Suppressor macrophage (primary cell): ENCODE data around the gene TMEM192.
"Not testable (repeated sequence)": the region's sequence is repeated elsewhere in the genome, so short reads cannot be mapped to it uniquely, and the experiment has no call there.

Experiments
- DNase-seq, 4 experiments: peaks; one replicate each; pipeline ENCODE4 v3.0.0-alpha.2; 2020 to 2022
- total RNA-seq, 17 experiments: gene quantifications; one replicate each; lab custom pipeline; 2026; ENCODE audit warnings: mixed read lengths in 6 of 17, inconsistent platforms in 3 of 17; lab: John Stamatoyannopoulos, UW

TMEM192 gene
- 13.3 to 103 (median 69.4) reads per million in 17 experiments for total RNA-seq

DNA sequence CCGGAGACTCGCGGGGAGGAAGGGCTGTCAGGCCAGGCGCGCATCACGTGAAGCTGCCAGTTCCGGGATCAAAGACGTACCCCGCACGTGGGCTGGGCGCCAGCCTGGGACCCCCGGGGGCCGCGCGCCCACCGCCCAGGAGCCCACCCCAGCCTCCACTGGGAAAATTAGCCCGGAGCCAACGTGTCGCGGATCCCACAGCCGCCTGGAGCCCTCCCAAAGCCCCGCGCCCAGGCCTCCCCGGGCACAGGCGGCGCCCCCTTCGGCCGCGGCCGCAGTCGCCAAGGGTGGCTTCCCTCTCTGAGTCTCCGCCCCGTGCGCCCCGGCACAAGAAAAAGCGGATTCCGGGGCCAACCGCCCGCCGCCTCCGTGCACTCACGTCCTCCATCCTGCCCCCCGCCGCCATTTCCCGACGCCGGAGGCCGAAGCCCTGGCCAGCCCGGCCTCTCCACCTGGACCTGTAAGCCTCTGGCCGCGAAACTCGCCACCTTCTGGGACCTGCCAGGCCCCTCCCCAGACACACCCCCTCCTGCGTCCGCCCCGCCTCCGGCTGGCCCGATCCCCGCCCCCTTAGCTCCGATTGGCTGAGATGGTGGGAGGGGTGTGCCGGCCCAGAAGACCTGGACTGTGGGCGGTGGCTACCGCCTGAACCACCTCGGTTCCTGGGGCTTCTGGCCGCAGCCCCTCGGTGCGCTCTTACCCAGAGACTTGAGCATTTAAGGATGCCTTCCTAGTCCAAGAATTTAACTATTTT lies at the start of gene TMEM192:
Gene TMEM192, minus strand, starts transcription at position 493 of the 754 bp plus-strand sequence. Its CDS starts 87 bp downstream, at position 406.
- DNase-seq = peak; percentile 92 to 96 (median 95)

DNA sequence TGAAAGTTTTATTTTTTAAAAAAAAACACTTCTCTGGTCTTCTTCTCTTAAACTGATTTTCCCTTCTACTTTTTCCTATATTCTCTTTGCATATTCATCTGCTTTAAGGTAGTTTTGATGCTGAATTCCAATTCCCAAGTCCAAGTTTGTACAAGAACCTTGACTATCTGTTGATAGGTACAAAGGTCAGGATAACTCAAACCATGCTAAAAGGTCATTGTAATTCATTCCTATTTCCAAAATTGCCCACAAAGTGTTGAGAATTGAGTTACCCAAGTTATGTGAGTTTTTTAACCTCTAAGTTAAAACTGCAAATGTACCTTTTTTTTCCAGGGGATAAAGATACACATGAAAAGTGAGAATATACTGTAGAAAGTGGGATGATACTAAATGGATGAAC lies 46.1 kb upstream of the TMEM192 start:
- no peak for DNase-seq

DNA sequence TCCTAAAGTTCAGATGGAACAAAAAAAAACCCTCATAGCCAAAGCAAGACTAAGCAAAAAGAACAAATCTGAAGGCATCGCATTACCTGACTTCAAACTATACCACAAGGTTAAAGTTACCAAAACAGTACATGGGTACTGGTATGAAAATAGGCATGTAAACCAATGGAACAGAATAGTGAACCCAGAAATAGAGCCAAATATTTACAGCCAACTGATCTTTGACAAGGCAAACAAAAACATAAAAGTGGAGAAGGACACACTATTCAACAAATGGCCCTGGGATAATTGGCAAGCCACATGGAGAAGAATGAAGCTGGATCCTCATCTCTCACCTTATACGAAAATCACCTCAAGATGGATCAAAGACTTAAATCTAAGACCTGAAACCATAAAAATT lies 44.2 kb upstream of the TMEM192 start:
- DNase-seq = no peak

DNA sequence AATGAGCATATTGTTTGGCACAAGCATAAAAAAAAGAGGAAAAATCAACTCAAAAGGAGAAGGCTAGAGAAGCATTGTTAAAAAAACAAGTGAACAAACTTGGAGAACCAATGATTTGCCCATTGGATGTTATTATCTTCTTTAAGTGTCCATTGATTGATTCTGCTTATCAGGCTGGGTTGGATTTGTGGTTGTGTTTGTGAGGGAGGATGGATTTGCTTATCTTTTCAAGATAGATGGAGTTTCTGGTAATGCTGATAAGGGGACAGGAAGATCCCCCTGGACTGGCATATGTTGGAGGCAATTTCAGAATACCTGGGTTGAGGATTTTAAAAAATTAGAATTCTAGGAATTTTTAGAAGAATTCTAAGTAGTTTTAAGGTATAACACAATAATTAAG lies 41.8 kb upstream of the TMEM192 start:
- no peak for DNase-seq

DNA sequence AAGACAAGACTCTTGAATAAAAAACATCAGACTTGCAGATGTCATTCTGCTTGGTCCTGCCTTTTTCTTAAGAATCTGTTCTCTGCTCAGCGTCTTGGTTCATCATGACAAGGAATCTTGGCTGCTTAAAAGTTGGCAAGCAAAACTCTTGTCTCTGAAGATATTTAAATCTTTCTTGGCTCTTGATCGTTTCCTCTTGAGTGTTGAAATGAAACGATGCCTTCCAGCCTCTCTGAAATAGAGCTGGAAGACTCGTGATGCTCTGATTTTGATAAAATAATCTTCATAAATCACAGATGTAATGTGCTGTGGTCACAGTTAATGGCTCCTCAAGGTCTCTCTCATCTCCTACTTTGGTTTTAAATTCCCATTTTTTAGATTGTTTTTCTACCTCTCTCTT lies 39.9 kb upstream of the TMEM192 start:
- DNase-seq = no peak

DNA sequence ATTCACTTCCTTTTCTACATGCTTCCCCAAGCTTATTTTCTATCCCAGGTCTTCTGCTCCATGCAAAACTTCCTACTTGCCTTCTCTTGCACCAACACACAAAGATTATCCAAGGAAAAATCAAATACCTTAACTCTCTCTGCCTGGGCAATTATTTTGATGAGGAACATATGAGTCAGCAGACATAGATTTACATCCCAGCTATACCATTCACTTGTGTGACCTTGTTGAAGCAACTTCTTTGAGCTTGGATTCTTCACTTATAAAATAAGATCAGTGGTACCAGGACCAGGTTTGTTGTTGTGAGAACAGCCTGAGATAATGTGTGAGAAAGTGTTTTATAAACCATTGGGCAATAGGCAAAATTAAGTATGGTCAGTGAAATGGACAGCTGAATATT lies 39.1 kb upstream of the TMEM192 start:
- DNase-seq = no peak

DNA sequence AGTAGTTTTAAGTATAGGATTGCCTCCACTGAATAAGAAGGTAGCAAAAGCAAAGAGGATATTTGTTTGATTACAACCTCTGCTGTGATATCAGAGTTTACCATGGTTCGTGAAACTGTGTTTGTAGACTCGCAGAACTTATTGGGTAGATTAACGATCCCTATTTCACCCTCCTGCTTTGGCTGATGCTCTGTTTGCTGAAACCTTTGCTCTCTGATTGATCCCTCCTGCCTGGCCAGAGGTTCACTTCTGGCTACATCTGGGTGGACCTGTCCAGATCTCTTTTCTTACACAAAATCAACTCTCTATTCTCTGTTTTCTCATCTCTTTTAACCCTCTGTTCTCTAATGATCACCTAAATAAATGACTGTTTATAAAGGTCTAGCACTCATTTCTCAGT lies 37.9 kb upstream of the TMEM192 start:
- DNase-seq = no peak

DNA sequence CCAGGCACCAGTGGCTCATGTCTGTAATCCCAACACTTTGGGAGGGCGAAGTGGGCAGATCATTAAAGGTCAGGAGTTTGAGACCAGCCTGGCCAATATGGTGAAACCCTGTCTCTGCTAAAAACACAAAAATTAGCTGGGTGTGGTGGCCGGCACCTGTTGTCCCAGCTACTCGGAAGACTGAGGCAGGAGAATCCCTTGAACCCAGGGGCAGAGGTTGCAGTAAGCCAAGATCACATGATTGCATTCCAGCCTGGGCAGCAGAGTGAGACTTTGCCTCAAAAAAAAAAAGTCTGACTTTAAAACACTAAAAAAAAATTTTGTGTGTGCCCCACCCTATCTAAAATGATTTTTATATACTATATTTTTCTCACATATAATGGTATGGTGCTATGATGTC lies 26.2 kb upstream of the TMEM192 start:
- DNase-seq = no peak

DNA sequence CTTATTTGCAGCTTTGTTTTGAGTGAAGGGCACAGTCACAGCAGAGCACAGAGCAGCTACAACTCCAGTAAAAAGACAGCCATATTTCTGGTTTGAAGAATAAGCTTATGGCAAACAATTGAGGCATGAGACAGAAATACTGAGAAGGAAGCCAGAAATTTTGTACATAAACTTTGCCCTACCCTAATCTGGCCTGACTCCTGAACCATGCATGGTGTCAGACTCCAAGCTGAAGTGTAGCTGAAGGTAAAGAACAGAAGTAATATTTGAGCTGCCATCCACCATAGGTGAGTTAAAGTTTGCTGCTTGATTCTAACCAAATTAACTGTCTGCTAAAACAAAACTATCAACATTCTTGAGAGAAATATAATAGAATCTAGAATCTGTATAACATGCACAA lies 24.5 kb upstream of the TMEM192 start:
- DNase-seq = no peak

DNA sequence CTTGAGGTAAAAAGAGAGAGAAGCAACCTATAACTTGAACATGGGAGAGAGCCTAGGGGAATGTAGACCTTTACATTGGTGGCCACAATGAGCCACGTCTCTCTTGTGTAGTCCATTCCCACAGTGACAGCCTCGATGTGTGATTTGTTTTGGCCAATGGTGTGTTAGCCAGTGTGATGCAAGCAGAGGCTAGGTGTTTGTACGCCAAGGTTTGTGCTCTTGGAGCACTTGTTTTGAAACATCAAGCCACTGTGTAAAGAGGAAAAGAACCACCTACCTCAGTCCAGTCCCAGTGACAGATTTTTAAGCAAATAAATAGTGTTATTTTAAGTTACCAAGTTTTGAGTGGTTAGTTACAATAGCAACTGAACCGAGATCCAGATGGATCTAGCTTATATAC lies 23.9 kb upstream of the TMEM192 start:
- DNase-seq = no peak

DNA sequence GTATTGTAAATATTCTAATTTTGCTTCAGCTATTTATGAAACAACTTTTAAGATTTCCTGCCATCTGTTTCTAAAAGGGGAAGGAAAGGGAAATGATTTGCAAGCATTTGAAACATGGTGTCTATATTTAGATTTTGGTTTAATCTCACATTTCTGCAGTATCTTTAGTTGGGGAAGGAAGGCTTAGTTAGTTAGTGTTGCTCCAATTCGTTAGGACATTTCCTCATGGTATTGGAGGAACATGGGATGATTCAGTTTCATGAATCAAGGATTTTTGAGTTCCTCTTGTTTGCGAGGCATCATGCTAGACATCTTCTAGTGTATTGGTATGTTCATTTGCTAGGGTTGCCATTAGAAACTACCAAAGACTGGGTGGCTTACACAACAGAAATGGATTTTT lies 20.5 kb upstream of the TMEM192 start:
- peak; percentile 44 to 91 (median 74) for DNase-seq

DNA sequence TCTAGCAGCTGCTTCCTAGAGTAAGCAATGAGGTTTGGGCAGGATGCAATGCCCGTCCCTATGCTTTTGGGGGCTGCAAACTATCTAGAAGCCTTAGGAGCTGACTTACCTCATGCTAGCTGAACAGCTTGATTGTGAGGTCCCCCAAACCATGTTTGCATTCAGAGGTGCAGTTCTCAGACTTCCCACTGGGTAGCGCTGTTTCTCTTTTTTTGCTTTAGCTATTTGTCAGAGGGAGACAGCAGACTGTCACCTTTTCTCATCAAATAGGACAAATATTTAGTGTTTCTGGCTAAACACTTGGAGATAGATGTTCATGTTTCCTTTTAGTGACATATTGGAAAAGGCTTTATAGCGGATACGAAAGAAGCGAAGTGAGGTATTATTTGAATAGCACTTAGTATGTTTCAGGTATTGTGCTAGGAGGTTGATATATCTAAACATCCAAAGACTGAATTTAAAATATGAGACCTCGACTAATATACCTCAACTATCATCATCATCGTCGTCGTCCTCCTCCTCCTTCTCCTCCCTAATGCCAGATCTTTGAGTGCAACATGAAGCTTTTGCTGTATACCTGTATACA lies 18.7 kb upstream of the TMEM192 start:
- DNase-seq = peak; percentile 78 to 94 (median 84)

DNA sequence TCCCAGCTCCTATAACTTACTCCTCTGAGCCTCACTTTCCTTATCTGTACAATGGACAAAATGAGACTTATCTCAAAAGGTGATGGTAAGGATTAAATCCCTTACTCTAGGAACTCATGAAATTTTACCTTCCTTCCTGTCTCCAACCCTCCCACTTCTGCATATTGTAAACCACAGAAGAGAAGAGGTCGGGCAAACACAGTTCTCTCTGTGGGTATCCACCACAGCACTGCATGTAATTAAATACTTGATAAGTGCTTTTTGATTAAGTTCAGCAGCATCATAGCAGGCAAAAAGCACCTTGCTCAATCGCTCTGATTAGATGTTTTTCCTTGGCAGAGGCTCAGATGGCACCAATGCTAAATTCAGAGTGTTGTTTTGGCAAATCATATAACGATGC lies 17.3 kb upstream of the TMEM192 start:
- DNase-seq = no peak

DNA sequence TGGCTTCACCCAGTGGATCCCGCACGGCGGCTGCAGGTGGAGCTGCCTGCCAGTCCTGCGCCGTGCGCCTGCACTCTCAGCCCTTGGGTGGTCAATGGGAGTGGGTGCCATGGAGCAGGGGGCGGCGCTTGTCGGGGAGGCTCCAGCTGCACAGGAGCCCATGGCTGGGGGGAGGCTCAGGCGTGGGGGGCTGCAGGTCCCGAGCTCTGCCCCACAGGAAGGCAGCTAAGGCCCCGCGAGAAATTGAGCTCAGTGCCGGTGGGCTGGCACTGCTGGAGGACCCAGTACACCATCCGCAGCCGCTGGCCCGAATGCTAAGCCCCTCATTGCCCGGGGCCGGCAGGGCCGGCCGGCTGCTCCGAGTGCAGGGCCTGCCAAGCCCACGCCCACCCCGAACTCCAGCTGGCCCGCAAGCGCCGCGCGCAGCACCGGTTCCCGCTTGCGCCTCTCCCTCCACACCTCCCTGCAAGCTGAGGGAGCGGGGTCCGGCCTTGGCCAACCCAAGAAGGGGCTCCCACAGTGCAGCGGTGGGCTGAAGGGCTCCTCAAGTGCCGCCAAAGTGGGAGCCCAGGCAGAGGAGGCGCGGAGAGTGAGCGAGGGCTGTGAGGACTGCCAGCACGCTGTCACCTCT lies 13.3 kb upstream of the TMEM192 start:
- not testable (repeated sequence) for DNase-seq

DNA sequence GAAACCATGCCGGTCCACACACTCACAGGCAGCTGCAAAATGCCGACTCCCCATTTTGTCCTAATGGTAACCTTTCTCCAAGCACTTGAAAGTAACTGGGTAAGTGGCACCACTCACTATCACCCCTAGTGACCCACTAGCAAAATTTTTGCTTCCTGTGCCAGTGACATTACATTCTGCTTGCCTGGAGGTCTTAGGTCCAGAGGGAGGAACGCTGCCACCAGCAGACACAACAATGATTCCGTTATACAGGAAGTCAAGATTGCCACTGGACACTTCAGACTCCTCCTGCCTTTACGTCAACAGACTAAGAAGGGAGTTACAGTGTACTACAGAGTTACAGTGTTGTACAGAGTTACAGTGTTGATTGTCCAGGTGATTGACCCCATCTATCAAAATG lies 11.8 kb upstream of the TMEM192 start:
- DNase-seq = peak in 2 of 4 experiments; percentile 16 to 21

DNA sequence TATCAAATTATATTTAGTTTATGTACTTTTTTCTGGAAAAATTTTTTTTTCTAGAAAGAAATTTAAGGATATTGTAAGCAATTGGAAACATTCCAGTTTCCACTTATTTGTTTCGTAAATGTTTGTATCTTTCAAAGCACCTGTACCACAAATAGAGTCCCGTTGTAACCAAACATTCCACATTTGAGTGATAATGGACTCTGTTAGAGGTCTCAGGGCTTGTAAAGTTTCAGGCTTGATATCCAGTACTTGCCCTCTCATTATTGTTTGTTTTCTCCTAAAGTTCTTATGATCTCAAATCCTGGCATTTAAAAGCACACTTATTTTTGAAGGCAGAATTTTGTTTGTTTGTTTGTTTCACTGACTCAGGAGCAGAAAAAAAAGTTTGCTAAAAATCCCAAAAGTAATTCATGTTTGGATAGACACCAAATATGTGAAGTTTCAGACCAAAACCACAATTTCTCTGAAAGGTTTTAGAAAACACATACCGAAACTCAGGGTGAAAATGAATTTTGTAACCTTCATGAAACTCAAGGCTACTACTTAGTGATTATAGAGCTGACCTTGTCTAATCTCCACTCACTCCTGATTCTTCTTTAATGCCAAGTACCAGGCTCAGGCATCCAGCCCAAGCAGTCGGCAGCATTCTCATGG lies 5.7 kb upstream of the TMEM192 start:
- DNase-seq = no peak

DNA sequence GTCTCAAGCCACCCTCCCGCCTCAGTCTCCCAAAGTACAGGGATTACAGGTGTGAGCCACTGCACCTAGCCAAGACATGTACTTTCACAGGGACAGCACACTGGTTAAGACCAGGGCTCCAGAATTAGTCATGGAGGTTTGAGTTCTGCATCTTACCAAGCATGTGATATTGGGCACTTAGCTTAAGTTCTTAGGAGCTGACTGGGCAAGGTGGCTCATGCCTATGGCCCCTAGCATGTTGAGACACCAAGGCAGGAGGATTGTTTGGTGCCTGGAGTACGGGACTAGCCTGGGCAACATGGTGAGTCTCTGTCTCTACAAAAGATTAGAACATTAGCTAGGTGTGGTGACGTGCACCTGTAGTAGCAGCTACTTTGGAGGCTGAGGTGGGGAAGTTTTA lies 2.6 kb upstream of the TMEM192 start:
- no peak for DNase-seq

DNA sequence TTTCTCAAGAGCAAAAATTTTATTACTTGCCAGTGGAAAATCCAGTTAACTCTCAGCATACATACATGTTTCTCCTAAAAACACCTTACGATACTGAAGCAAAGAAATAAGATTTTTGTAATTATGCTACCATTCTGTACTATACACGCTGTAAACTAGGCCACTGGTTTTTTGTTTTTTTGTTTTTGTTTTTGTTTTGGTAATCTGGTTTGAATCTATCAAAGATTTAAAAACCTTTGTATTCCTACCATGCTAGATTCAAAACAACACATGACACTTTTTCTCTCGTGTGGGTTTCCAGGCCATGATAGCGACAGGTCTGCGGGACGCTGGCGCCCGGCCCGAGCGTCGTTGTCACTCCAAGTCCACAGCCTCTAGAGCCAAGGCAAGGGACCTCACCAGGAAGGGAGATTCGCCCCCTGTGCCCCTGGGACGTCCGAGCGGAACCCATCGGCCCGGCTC lies 723 bp downstream of the TMEM192 start:
- no peak for DNase-seq

DNA sequence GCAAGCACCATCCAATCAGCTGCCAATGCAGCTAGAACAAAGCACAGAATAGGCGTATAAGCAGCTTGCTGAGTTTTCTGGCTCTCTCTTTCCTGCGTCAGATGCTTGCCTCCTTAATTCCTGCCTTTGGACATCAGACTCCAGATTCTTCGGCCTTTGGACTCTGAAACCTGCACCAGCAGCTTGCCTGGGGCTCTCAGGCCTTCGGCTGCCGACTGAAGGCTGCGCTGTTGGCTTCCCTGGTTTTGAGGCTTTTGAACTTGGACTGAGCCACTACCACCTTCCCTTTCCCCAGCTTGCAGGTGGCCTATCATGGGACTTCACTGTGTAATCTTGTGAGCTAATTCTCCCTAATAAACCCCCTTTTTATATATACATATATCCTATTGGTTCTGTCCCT lies 6.1 kb downstream of the TMEM192 start:
- DNase-seq = no peak

DNA sequence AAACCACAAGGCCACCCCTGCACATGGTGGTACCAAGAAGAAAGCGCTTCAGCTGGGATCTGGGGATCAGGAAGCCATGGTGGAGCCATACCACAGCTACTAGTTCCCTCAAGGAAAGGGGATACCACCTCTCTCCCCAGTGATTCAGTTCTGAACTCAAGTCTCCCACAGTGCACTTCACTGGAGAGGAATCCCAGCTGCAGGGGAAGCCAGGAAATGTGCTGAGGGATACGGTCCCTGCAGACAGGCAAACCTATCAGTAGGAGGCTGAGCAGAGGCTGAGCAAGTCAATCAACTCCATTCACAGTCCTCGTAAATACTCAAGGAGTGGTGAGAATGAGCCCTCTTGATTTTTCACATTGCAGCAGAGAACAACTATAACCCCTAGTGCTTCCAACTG lies 11.0 kb downstream of the TMEM192 start:
- DNase-seq = no peak

DNA sequence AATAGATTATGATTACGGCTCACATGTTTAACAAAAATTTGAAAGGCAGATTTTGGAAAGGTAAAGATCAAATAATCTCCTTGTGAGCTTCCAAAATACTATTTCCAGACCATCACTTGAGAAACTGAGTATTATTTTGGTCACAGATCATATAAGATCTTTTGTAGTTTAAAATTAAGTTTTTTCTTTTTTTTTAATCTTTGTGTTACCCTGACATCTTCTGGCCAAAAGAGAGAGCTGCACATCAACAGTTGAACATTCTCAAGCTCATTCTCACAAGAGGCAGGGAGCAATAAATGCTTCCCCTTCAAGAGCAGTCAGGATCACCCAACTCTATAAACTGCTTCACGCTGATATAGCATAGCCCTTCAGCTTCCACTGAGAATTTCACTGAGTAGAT lies 15.9 kb downstream of the TMEM192 start:
- DNase-seq = peak in 2 of 4 experiments; percentile 13 to 23

DNA sequence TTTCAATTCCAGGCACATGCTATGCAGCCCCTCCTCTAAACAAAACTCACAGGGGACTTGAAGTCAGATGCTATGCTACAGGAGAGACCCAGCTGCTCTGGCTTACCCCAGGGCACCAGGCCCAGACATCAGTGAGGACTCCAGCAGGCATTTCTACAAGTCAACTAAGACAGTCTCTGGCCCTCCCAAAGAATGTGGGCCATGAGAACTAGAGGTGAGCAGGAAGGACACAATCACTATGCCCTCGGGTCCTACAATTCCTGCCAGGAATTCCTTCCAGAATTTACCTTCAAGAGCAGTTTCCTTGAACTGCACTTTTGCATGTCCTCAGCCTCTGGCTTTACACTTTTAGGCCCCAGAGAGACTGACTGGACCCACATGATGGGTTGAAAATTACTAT lies 17.4 kb downstream of the TMEM192 start:
- no peak for DNase-seq

DNA sequence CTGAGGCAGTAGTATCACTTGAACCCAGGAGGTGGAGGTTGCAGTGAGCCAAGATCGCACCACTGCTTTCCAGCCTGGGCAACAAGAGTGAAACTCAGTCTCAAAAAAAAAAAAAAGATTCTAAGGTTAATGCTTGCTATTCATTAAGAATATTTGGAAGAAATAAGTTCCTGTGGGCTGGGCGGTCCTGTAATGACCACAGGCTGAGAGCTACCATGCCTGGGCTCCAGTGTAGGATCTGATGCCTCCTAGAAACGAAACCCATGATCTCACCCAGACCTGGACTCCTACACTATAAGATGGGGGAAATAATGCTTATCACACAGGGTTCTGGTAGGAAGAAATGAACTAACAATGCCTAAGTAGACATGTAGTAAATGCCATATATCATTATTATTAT lies 17.8 kb downstream of the TMEM192 start:
- DNase-seq = no peak
